ENCODE measurements around the gene CRYBG1.
"Not testable (repeated sequence)": the region's sequence is repeated elsewhere in the genome, so short reads cannot be mapped to it uniquely, and the experiment has no call there.

Gene CRYBG1

GRCh38 chr6:106510090-106510970, 149.8 kb downstream of the CRYBG1 start:
- DNase-seq: peak; percentile 57 to 70

- DNase-seq: no peak
Observed at GRCh38 chr6:106511288-106512047, 151.0 kb downstream of the CRYBG1 start.

GRCh38 chr6:106512048-106512967, 151.8 kb downstream of the CRYBG1 start:
- DNase-seq: peak in 1 of 2 experiments; percentile 63

- DNase-seq: no peak
Observed at GRCh38 chr6:106512968-106513574, 152.6 kb downstream of the CRYBG1 start.

- DNase-seq: no peak
Observed at GRCh38 chr6:106513808-106514582, 153.5 kb downstream of the CRYBG1 start.

GRCh38 chr6:106514583-106514885, 154.0 kb downstream of the CRYBG1 start:
- DNase-seq: no peak

GRCh38 chr6:106515582-106515981, 155.1 kb downstream of the CRYBG1 start:
- not testable (repeated sequence) for DNase-seq

GRCh38 chr6:106516616-106517015, 156.1 kb downstream of the CRYBG1 start:
- no peak for DNase-seq

GRCh38 chr6:106517706-106518105, 157.2 kb downstream of the CRYBG1 start:
- no peak for DNase-seq

- no peak for DNase-seq
Observed at GRCh38 chr6:106518748-106519147, 158.2 kb downstream of the CRYBG1 start.

GRCh38 chr6:106519460-106520394, 159.2 kb downstream of the CRYBG1 start:
- DNase-seq: no peak

- DNase-seq: no peak
Observed at GRCh38 chr6:106520711-106521401, 160.3 kb downstream of the CRYBG1 start.

- DNase-seq: no peak
Observed at GRCh38 chr6:106522562-106523250, 162.2 kb downstream of the CRYBG1 start.

- no peak for DNase-seq
Observed at GRCh38 chr6:106525107-106525881, 164.8 kb downstream of the CRYBG1 start.

- no peak for DNase-seq
Observed at GRCh38 chr6:106525882-106526275, 165.4 kb downstream of the CRYBG1 start.

GRCh38 chr6:106527117-106527516, 166.6 kb downstream of the CRYBG1 start:
- no peak for DNase-seq

GRCh38 chr6:106527979-106528378, 167.5 kb downstream of the CRYBG1 start:
- DNase-seq: no peak

- no peak for DNase-seq
Observed at GRCh38 chr6:106528521-106528920, 168.0 kb downstream of the CRYBG1 start.

- no peak for DNase-seq
Observed at GRCh38 chr6:106529438-106529837, 168.9 kb downstream of the CRYBG1 start.

Measured in NCI-H1930 (cell line).